GM21390 (cell line): Measurements from ENCODE around the gene FFAR1.
"Not testable (repeated sequence)": the region's sequence is repeated elsewhere in the genome, so short reads cannot be mapped to it uniquely, and the experiment has no call there.

Source experiments
- ATAC-seq: cut with Tn5 transposase; IDR thresholded peaks from one replicate; pipeline ENCODE4 v1.9.1; 2021; ENCODE audit not compliant: unreplicated experiment

The FFAR1 gene

DNA sequence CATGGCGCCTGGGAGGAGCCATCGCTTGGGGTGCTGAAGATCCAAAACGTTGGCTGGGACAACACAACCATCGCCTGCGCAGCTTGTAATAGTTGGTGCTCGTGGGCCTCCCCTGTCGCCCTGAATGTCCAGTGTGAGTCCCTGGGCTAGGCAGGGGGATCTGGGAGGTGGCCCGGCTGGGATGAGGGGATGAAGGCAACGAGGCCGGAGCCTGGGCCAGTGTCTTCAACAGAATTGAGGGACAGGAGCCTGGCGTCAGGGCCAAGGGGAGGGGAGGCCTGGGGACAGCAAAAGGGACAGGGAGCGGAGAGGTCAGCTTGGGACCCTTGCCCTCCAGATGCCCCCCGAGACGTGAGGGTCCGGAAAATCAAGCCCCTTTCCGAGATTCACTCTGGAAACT, 6.7 kb upstream of the FFAR1 start:
- no peak for ATAC-seq

DNA sequence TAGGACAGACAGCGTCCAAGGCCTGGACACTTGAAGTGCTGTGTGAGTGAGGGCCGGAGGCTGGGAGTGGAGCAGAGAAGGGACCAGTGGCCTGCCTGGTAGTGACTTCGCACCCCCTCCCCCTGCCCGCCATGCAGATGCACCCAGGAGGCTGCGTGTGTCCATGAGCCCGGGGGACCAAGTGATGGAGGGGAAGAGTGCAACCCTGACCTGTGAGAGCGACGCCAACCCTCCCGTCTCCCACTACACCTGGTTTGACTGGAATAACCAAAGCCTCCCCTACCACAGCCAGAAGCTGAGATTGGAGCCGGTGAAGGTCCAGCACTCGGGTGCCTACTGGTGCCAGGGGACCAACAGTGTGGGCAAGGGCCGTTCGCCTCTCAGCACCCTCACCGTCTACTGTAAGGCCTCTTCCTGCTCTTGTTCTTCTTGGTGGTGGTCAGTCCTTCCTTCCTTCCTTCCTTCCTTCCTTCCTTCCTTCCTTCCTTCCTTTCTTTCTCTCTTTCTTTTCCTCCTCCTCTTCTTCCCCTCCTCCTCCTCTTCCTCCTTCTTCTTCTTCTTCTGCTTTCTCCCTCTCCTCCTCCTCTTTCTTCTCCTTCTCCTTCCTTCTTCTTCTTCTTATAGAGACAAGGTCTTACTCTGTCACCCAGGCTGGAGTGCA, 6.0 kb upstream of the FFAR1 start:
- ATAC-seq, result no peak

DNA sequence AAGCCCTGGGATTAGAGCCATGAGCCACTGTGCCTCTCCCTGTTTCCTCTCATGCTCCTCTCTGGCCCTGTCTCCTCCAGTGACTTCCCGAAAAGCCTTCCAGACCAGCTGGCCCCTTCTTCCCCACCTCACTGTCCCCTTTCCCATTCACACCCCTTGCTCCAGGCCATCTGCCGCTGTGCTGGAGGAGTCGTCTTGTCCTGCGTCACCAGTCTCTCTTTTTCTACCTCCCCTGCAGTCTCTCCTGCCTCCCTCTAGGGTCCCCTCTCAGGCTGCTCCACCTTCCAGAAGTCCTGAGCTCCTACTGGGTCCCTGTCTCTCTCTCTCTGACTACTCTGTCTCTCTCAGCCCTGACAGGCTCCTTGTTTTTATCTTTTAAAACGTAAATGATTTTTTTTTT, 5.3 kb upstream of the FFAR1 start:
- no peak for ATAC-seq

DNA sequence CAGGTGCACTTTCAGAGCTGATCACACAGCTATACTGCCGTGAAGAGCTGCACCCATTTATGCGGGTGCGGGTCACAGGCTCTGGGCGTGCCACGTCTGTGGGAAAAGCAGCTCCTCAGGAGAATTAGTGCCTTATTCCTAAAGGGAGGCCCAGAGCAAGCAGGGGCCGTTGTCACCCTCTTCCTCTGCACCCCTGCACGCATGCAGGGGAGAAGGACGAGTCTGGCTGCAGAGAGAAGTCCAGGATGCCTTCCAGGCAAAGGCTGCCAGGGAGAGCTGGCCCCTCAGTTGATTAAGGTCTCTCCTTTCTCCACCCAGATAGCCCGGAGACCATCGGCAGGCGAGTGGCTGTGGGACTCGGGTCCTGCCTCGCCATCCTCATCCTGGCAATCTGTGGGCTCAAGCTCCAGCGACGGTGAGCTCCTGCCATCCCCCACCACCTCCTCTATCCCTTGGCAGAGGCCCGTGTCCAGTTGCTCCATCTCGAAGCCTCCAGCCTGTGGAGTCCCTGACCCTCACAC, 3.1 kb upstream of the FFAR1 start:
- ATAC-seq, result no peak

DNA sequence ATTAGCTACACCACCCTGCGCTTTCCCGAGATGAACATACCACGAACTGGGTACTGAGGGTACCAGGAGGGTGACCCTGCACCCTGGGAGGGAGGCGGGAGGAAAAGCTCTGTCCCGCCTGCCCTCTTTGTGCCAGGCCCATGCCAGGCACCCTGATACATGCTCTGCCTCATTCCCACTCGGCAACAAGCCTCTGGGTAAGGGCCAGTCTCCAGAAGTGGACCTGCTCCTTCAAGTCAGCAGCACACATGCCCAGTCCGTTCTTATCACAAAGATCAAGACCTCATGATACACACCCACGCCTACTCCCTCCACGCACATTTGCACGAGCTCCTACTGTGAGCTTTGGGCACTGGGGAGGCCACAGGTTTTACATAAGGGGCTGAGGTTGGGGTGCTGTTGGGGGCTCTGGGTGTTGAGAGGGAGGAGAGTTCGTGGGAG, 2.0 kb upstream of the FFAR1 start:
- no peak for ATAC-seq

DNA sequence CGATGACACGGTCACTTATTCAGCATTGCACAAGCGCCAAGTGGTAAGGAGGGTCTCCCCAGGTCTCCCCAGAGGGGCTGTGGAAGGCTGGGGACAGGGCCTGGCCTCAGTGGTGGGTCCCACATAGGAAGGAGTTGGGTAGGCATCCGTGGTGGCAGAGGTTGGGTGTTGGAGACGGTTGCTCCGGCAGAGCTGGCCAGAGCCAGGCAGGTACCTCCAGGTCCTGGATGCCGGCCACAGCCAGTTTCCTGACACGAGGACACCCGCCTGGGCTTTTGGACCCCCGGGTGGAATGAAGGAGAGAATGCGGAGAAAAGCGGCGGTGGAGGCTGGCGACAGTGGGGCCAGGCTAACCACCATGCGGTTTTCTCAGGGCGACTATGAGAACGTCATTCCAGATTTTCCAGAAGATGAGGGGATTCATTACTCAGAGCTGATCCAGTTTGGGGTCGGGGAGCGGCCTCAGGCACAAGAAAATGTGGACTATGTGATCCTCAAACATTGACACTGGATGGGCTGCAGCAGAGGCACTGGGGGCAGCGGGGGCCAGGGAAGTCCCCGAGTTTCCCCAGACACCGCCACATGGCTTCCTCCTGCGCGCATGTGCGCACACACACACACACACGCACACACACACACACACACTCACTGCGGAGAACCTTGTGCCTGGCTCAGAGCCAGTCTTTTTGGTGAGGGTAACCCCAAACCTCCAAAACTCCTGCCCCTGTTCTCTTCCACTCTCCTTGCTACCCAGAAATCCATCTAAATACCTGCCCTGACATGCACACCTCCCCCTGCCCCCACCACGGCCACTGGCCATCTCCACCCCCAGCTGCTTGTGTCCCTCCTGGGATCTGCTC, 1.3 kb upstream of the FFAR1 start:
- ATAC-seq, result no peak

DNA sequence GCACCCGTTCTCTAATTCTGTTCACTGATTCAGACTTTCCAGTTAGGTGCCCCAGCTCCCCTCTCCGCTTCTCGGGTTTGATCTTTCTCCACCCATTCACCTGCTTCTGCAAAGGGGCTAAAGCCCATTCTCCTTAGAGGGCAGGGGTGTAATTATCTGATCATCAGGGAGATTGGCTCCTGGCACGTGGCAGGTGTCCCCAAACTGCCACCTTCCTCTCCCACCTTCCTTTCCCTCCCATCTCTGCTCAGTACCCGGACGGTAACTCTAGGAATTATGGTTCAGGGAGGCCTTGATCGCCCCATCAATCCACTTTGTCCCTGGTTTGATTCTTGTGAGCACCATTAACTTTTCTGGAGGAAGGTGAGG, 212 bp downstream of the FFAR1 start:
- ATAC-seq, result no peak

DNA sequence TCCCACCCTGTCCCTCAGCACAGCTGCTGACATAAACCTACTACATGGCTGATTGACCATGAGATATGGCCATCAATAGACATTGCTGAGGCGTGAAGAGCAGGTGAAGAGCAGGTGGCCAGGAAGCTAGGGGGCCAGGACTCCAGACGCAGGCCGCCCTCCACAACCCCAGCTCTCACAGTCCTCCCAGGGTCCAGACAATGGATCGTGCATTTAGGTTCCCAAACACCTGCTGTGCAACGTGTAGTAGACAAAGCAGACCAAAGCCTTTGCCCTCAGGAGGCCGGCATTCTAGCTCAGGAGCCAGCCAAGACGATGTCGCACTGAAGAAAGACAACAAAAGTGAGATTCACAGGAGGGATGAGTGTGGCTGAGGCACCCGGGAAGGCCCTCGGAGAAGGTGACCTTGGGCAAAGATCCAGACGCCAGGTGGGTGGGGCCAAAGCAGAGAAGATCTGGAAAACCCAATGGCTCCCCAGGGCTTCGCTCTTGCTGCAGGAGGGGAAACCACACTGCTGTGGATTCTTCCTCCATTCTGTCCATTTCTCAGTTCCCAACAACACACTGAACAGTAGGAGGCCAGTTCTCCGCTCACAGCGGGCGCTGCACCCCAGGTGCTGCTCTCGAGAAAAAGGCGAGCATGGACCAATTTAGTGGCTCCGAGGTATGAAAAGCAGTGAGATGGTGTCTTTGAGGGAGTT, 1.4 kb downstream of the FFAR1 start:
- no peak for ATAC-seq

DNA sequence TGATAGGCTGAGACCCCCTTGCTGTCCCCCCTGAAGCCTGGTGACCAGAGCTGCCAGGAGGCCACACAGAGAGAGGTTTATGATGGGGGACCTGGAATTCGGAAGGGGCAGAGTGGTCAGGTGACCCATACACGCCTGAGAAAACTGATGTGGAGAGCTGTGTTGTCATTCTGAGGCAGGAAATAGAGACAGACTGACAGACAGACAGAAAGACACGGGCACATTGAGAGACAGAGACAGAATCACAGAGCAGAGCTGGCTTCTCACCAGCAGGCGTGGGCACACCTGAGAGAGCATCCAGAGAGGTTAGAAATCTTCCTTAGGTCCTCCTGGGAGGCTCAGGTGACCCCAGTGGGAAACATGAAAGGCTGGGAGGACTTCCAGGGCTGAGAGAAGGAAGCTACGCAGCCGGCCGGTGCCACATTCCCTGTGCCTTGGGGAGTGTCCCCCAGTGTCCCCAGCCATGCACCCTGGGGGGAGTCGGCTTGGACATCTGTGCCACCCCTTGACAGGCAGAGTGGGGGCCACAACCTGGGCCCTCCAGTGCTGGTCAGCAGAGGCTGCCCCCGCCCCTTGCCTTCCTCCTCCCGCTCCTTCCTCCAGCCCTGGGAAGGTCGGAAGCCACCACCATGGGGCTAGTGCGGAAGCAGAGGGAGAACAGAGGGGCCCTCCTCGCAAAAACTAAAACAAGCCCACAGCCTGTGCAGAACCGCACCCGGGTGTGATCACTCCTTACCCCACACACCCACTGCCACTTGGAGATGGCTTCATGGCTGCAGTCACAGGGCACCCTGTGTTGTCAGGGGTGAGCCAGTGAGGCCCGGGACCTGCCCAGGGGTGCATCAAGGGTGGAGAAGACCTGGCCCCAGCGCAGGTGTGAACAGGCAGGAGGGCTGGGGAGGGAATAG, 2.2 kb downstream of the FFAR1 start:
- ATAC-seq, result no peak

DNA sequence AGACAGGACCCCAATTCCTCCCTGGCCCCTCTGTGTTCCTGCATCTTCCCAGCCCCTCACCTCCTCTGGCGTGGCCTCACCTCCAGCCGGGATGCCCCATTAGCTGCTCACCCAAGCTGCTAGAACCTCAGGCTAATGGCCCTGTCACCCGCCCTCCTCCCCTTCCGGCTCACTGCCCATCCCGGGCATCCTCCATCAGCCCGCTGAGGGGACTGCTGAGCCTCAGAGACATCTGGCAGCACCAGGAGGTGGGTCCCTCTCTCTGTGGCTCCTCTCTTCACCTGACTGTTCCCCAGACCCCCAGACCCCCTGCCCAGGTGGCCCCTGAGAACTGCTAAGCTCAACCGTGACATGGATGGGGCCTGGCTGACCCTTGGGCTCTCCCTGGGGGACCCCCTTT, 2.9 kb downstream of the FFAR1 start:
- no peak for ATAC-seq

DNA sequence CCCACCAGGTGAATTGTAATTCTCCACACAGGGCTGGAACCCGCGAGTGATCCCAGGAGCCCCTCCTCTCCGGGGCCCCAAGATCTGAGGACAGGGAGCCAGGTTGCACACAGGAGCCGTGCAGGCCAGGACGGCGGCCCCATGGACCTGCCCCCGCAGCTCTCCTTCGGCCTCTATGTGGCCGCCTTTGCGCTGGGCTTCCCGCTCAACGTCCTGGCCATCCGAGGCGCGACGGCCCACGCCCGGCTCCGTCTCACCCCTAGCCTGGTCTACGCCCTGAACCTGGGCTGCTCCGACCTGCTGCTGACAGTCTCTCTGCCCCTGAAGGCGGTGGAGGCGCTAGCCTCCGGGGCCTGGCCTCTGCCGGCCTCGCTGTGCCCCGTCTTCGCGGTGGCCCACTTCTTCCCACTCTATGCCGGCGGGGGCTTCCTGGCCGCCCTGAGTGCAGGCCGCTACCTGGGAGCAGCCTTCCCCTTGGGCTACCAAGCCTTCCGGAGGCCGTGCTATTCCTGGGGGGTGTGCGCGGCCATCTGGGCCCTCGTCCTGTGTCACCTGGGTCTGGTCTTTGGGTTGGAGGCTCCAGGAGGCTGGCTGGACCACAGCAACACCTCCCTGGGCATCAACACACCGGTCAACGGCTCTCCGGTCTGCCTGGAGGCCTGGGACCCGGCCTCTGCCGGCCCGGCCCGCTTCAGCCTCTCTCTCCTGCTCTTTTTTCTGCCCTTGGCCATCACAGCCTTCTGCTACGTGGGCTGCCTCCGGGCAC, 3.9 kb downstream of the FFAR1 start:
- no peak for ATAC-seq

DNA sequence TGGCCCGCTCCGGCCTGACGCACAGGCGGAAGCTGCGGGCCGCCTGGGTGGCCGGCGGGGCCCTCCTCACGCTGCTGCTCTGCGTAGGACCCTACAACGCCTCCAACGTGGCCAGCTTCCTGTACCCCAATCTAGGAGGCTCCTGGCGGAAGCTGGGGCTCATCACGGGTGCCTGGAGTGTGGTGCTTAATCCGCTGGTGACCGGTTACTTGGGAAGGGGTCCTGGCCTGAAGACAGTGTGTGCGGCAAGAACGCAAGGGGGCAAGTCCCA, 4.4 kb downstream of the FFAR1 start:
- ATAC-seq, result no peak

DNA sequence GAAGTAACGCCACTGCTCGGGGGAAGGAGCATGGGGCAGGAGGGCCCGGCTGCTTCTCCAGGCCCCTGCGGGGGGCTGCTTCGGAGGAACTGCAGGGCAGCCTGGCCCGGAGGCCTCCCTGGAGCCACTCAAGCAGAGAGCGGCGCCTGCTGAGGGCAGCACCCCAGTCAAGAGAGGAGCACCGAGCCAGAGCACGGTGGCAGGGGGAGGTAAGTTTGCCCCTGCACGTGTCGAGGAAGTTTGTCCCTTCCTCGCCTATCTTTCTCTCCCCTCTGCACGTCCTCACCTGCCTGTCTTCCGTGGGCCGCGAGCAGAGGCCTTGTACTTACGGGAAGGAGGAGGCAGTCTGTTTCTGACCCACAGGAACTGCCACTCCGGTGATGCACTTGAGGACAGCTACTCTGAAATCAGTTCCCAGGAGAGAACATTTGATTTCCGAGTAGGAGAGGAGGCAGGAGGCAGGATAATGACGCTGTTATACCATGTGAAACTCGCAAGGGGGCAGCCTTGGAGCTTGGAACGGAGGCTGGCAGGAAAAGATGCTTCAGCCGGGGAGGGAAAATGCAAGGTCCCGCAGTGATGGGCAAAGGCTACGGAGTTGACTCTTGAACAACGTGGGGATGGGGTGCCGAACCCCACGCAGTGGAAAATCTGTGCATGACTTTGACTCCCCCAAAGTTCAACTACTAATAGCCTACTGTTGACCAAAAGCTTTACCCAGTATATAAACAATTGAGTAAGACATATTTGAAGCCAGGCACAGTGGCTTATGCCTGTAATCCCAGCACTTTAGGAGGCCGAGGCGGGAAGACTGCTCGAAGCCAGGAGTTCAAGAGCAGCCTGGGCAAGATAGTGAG, 5.0 kb downstream of the FFAR1 start:
- ATAC-seq, result no peak

DNA sequence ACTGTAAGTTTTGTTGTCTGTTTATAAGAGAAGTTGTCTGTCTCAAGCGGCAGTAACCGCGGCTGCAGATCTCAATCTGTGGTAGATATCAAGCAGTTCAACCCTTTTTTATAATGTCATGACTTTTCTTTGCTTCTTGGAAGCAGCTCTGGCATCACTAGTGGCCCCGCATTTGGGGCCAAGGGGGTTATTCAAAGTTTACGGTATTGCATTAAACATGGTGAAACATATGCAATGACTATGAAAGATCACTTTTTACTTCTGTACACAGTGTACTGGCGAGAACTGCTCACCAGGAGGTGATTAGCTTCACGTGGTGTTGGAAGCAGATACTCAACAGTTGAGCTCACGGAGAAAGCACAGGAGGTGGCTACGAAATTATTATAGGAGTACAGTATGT, 5.9 kb downstream of the FFAR1 start:
- ATAC-seq, result no peak

DNA sequence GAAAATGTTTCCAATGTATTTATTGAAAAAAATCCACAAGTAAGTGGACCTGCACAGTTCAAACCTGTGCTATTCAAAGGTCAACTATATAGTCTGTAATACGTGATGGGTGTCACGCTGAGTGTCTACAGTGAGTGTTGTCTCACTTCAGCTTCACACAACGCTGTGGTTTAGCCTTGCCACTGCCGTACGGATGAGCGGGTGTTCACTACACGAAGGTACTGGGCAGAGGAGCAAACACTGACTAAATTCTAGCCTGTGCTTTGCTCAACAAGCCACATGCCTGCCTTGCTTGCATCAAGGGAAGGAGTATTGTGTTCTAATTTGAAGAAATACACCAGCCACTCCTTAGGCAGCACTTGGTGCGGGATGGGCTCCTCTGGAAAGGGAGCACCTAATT, 7.2 kb downstream of the FFAR1 start:
- no peak for ATAC-seq

DNA sequence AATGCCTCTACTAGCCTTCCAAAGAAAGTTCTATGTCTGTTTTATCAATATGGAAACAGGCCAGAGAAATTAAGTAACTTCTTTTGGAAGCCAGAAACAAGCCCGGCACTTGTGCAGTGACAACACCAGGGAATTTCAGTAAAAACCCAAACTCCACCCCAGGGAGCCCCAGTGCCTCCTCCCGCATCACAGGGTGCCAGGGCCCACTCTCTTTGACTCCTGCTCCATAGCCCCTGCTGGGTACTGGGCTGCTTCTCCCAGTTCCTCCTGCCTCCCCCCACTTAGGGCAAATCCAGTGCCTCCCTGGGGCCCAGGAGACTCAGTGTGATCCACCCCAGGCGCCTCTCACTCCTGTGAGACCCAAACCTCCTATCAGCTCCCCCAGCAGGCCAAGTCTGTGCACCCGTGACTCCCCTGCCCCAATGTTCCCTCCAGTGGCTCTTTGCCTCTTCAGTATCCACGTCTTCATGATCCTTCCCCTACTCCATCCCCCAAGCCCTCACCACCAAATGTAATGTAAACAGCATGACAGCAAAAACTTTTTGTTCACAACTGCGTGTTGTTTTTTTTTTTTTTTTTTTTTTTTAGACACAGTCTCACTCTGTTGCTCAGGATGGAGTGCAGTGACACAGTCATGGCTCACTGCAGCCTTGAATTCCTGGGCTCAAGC, 8.2 kb downstream of the FFAR1 start:
- no peak for ATAC-seq

DNA sequence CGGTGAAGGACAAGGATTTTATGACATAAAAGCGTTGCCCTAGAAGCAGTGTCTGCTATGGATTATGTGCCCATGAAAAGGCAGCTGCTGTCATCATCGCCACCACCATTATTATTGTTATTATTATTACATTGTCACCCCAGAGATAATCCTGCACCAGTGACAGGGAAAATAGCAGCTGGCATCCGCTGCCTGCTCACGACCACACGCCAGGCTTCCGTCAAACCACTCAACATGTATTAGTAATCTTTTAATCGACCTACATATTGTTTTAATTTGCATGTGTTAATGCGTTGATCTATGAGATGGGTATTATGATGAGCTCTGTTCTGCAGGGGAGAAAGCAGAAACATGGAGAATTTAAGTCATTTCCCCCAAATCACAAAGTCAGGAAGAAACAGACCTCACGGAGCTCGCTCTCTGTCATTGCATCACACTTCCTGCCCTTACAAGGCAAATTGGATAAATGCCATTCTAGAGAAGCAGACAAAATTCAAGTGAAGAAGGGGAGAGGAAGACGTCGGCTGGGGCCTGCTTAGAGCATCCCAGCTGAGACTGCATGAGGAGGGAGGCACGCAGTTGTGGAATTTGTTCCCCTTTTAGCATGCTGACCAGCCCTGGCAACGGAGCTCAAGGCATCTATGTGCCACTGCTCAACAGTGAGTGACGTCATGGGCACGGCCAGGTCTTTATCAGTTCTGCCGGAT, 10.3 kb downstream of the FFAR1 start, which contains the start of gene FFAR3:
Gene FFAR3 (plus strand): TSS at position 594 of the 707 bp plus-strand sequence. CDS start 431 bp downstream, outside the sequence.
- no peak for ATAC-seq

DNA sequence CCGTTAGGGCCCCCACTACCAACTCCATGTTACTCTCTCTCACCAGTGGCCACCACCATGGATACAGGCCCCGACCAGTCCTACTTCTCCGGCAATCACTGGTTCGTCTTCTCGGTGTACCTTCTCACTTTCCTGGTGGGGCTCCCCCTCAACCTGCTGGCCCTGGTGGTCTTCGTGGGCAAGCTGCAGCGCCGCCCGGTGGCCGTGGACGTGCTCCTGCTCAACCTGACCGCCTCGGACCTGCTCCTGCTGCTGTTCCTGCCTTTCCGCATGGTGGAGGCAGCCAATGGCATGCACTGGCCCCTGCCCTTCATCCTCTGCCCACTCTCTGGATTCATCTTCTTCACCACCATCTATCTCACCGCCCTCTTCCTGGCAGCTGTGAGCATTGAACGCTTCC, 11.1 kb downstream of the FFAR1 start:
- ATAC-seq, result not testable (repeated sequence)
